Kidney epithelial cell (primary cell): ENCODE data around the gene TWF2. TPM values are rescaled to one million over a fixed set of nuclear protein-coding genes. Genes with fewer than 3 reads are reported as not detected.

Experiments
- DNase-seq: peaks from one replicate; pipeline ENCODE4 v3.0.0-alpha.2; 2010; ENCODE audit warnings: low read depth
- H3K27me3 ChIP-seq: 2 replicates; pipeline ENCODE4 v1.6.0; 2011; ENCODE audit warnings: low read length; ENCODE audit not compliant: control insufficient read depth, insufficient read depth
- H3K36me3 ChIP-seq: 2 replicates; pipeline ENCODE4 v1.5.1; 2011; ENCODE audit warnings: low read length; ENCODE audit not compliant: control insufficient read depth, insufficient read depth
- H3K4me3 ChIP-seq: 2 replicates; pipeline ENCODE4 v1.5.1; 2011; ENCODE audit warnings: low read depth, mild to moderate bottlenecking, control low read depth, low read length
- CTCF ChIP-seq: IDR thresholded peaks from 2 replicates; pipeline ENCODE4 v1.5.1; 2011; ENCODE audit warnings: mild to moderate bottlenecking, moderate library complexity, low read length, control low read depth, inconsistent platforms; ENCODE audit not compliant: insufficient read depth, poor library complexity, severe bottlenecking
- total RNA-seq: library from RNA; depleted of rRNA; stranded (reverse); fragments of >200 nt; gene quantifications from 2 replicates; pipeline ENCODE4 v1.2.3, GENCODE V29; 2015

Gene TWF2
- total RNA-seq, 1 donor from 2014 or later: 159 TPM

DNA sequence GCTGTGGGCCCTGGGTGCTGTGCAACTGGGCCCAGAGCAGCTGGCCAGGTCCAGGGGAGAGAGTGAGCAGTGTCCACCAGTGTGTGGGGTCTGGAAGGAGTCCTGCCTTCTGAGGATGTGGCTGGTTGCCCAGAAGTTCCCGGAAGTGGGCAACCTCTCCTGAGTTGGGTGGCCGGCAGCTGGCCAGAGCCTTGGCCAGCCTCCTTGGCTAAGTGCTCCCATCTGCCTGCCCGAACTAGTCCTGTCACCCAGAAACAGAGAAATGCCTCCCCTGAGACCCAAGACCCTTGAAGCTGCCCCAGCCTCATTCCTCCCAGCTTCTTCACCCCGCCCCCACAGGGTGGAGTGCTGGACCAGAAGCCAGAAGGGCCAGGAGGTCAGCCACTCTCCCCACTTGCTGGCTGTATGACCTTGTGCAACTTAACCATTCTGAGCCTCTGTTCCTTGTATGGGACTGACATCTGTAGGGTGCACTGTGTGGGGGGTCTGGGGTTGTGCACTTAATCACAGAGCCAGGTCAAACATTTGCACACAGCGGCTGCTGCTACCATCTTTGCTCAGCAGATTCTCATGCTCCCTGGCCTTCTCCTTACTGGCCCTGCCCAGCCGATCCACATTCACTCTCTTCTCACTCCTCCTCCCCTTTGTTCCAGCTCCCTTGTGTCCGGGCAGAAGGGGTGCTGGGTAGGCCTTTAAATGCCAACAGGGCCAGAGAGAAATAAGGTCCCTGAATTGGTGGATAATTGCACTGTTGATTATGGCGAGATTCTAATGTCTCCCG is 48.5 kb downstream of the TWF2 start:
- no peak for TF ChIP-seq CTCF
- Histone ChIP-seq H3K4me3 (no peak overlapping the region), H3K27me3 (no peaks in the 10 kb centered on the region), H3K36me3 (no peaks in the 10 kb centered on the region)
- no peak for DNase-seq

DNA sequence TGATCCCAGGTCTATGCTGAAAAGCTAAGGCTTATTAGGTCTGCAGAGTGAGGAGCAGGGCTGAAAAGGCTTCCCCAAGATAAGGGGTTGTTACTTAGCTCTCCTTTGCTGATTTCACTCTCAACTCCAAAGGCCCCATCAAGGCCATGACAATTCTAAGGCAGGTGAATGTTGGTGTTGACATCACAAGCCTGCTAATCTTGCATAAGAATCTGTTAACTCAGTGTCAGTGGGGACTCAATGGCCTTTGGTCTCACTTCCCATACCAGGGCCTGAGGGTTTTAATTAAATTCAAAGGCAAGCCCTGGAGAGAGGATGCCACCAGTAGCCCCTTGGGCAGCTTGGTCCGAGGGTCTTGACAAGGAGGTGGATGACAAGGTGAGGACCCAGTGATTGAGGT is 50.4 kb downstream of the TWF2 start:
- Histone ChIP-seq H3K4me3 (no peak overlapping the region), H3K36me3 (no peaks in the 10 kb centered on the region), H3K27me3 (no peaks in the 10 kb centered on the region)
- no peak for DNase-seq
- no peak for TF ChIP-seq CTCF

DNA sequence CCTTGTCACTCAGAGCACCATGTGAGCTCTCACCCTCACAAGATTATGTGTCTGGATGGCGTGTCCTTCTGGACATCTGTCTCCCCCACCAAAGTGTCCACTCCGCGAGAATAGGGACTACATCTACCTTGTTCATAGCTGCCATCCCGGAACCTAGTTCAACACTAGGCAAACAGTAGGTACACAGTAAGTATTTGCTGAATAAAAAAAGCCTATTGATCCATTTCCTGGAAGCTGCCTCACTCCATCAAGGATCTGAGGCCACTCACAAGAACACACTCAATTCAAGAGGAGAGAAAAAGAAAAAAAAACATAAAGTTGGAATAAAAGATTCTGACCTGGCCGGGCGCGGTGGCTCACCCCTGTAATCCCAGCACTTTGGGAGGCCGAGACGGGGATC is 52.2 kb downstream of the TWF2 start:
- no peak for DNase-seq
- H3K4me3 ChIP-seq: no peak overlapping the region
- TF ChIP-seq CTCF: no peak
- H3K36me3 ChIP-seq: no peaks in the 10 kb centered on the region
- no peaks in the 10 kb centered on the region for H3K27me3 ChIP-seq

DNA sequence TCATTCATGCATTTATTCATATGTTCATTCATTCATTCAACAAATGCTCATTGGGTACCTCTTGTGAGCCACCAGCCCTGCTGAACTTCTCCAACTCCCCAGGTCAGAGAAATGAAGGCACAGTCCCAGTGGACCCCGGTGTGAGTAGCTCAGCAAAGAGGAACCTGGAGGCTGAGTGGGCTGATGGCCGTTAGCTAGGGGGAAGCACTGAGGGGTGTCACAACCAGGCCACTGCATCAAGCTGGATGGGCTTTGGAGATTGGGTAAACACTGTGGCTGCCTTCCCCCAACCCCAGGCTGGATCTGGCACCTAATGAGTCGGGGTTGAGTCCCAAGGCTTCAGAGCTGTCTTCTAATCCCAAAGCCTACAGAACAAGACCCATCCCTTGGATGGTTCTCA is 53.1 kb downstream of the TWF2 start:
- Histone ChIP-seq H3K27me3 (no peaks in the 10 kb centered on the region), H3K4me3 (no peak overlapping the region), H3K36me3 (no peaks in the 10 kb centered on the region)
- no peak for TF ChIP-seq CTCF
- no peak for DNase-seq

DNA sequence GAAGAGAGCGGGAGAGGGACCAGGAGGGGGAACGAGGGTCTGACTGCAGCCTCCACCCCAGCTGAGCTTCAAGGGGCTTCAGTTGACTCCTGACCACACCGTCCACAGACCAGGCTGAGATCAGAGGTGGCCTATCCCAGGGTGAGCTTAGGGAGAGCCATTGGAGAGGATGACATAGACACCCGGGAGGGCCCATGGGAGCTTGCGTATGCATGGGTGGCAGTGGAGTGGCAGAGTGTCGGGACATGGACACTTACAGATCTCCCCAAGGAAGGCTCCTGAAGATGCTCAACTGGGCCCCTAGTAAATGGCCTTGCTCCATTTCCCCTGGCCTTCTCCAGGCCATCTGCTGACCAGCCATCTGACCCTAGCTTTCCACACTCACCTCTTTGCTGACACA is 53.6 kb downstream of the TWF2 start:
- H3K4me3 ChIP-seq: no peak overlapping the region
- TF ChIP-seq CTCF: no peak
- H3K36me3 ChIP-seq: no peaks in the 10 kb centered on the region
- DNase-seq: no peak
- H3K27me3 ChIP-seq: no peaks in the 10 kb centered on the region

- no peak for TF ChIP-seq CTCF
- Histone ChIP-seq H3K36me3 (no peaks in the 10 kb centered on the region), H3K27me3 (no peaks in the 10 kb centered on the region), H3K4me3 (no peak overlapping the region)
- DNase-seq: no peak
These were observed 54.3 kb downstream of the TWF2 start for GRCh38 chr3:52184690-52185089.
